GM19099 (cell line): ENCODE measurements around the gene C3orf20.

Experiments used
- POLR2A ChIP-seq: IDR thresholded peaks from 3 replicates; pipeline ENCODE4 v1.6.1; 2011; ENCODE audit warnings: low read depth; ENCODE audit not compliant: insufficient read length; ENCODE audit errors: extremely low read depth

The C3orf20 gene

DNA sequence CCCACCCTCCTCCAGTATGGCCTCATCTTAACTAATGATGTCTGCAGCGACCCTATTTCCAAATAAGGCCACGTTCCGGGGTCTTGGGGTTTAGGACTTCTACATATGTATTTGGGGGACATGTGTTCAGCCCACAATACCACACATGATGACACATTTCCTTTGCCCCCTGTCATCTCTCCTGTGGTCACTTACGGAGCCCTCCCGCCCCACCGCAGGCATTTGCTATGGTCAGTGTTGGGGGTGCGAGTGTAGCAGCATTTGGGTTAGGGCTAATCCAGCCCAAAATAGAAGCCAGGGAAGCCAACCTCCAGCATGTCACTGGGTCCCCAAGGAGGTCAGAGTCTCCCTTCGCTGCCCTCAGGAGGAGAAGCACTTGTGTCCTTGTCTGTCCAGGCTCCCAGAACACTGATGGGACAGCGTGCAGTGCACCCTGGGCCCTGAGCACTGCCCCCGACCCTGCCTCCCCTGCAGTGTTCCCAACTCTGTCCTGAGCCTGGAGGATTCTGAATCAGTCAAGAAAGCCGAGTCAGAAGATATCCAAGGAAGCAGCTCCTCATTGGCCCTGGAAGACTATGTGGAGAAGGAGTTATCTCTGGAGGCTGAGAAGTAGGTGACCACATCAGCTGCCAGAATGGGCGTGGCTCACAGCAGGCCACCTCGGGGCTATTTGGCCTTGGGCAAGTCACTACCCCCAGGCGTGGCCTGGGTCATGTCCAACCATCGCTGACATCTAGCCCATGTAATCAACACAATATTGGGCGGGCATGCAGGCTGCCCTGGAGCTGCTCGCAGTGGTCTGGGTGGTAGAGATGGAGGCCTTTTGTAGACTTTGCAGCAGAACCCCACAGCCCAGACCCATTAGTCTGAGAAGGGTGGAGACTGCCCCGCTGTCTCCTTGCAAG is 96.9 kb downstream of the C3orf20 start:
- no peak for TF ChIP-seq POLR2A

- TF ChIP-seq POLR2A: no peak
These were observed 97.7 kb downstream of the C3orf20 start for GRCh38 chr3:14772533-14773138.

- TF ChIP-seq POLR2A: no peak
These were observed 98.3 kb downstream of the C3orf20 start for GRCh38 chr3:14773281-14773680.

DNA sequence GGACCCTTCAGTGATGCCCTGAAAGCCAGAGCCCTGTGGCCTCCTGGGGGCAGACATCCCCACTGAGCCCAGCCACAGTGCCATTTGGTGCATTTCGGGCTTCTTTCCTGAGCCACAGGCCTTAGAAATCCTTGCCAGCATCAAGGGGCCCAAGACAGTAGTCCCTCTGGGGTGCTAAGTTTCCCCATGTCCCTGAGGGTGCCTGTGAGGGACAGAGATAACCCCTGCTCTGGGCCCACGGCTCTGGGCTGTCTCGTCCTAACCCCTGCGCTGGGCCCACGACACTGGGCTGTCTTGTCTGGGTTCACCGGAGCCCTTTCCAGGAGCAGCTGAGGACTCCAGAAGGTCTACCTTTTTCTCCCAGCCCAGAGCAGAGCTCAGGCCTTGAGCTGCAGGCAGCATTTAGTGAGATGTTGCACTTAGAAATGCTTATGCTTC is 98.8 kb downstream of the C3orf20 start:
- TF ChIP-seq POLR2A: no peak

GRCh38 chr3:14774431-14774830 is 99.5 kb downstream of the C3orf20 start:
- no peak for TF ChIP-seq POLR2A

GRCh38 chr3:14775011-14775410 is 100.1 kb downstream of the C3orf20 start:
- TF ChIP-seq POLR2A: no peak

DNA sequence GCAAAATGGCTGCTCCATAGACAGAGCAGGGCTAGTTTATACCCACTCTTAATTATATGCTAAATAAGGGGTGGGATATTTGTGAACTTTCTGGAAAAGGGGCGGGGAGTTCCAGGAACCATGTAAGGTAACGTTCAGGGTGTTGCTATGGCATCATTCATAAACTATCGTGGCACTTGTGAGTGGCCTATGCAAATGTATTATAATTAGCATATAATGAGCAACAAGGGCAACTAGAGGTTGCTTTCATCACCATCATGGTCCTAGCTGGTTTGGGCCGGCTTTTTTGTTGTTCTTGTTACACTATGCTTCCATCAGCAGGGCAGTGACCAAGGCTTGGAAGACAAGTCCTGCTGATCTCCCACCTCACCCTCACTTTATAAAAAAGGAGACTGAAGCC is 100.6 kb downstream of the C3orf20 start:
- no peak for TF ChIP-seq POLR2A

- no peak for TF ChIP-seq POLR2A
These were observed 104.2 kb downstream of the C3orf20 start for GRCh38 chr3:14779069-14779685.

DNA sequence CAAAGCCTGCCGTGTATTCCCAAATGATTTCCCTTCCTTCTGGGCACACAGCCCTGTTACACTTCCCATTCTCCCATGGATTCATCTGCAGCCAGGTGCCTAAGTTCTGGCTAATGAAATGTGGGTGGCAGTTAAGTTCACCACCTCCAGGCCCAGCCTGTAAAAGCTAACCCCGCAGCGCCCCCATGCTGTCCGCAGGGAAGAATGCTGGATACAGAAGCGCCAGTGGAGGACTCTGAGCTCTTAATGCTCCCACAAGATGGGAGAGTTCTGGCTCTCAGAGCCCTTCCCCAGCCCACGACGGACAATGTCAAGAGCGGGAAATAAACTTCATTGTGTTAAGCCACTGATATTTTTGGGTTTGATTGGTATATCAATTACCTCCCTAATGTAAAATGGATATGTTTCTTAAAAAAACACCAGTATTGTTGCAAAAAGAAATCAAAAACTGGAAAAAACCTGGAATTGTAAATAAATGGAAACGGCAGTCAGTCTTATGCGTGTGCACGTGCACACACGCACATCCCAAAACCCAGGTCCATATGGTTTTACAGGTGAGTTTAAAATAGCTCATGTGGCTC is 106.1 kb downstream of the C3orf20 start:
- TF ChIP-seq POLR2A: no peak

- no peak for TF ChIP-seq POLR2A
These were observed 108.6 kb downstream of the C3orf20 start for GRCh38 chr3:14783480-14784086.

GRCh38 chr3:14784087-14784681 is 109.2 kb downstream of the C3orf20 start:
- TF ChIP-seq POLR2A: no peak

DNA sequence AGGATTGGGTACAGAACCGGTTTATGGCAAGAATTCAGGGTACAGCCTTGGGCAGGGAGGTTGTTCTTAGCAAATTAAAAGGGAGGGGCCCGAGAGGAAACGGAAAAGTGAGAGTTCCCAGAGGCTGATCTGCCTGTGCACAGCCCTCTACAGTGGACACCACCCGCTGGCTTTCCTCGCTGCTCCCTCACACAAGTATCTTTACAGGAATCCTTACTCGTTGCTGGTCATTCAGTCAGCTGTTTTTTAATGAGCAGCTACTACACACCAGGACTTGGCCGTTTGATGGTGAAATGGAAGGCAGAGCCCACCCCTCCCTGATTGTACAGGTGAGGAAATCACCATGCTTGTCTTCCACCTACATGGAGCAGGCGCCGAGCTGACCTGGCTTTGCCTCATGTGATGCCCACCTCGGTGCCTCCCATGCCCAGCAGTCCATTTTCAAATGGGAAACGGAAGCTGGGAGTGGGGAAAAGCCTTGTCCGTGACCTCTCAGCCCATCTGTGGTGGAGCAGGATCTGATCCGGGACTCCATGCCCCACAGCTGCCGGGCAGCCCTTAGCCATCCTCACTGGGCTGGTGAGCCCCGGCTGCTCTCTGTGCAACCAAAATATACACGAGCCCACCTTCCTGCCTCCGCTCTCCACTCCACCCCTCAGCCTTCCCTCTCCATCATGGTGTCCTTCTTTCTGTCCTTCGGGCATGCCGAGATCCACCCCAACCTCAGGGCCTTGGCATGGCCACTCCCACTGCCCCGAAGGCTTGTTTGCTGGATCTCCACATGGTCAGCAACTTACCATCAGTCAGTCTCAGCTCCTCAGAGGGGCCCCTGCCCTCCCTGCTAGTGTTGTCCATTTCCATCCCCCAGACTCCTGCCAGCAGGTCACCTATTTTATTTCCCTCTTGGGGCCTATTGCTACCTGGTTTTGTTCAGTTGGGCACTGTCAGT is 110.5 kb downstream of the C3orf20 start:
- no peak for TF ChIP-seq POLR2A

GRCh38 chr3:14786369-14786768 is 111.4 kb downstream of the C3orf20 start:
- no peak for TF ChIP-seq POLR2A
